Right lobe of liver (tissue), 4 donors: ENCODE data around the gene DNMT3L.

Experiments
- CTCF ChIP-seq, 4 donors: fragments of 200-600 bp in 3 of 4; fragments of 450-650 bp in 1 of 4; IDR thresholded peaks; one replicate each; pipeline versions ENCODE4 v1.5.1 to v1.8.0; 2016 to 2022; ENCODE audit warnings: antibody characterized with exemption in 4 of 4, mild to moderate bottlenecking in 2 of 4
- POLR2A ChIP-seq: fragments of 450-650 bp; IDR thresholded peaks from one replicate; pipeline ENCODE4 v1.6.1; 2017; ENCODE audit warnings: antibody characterized with exemption, mild to moderate bottlenecking
- donor health status: DM: no; HTN: no; CAD: no.
- donor health status: DM: no; HTN: no; CAD: no.
- donor health status: DM: no; HTN: yes; CAD: no.

- TF ChIP-seq CTCF (IDR thresholded peaks at IDR 0.05) (no peak), POLR2A (no peak)
Observed at GRCh38 chr21:44310628-44311507, 49.2 kb upstream of the DNMT3L start.
